HG03095 (cell line): ENCODE results near the gene ZIC1.

Experiments used
- ATAC-seq: cut with Tn5 transposase; IDR thresholded peaks from one replicate; pipeline ENCODE4 v1.9.1; 2021; ENCODE audit warnings: moderate library complexity; ENCODE audit not compliant: unreplicated experiment

ZIC1 gene

GRCh38 chr3:147408188-147409100 is 721 bp upstream of the ZIC1 start:
- ATAC-seq = no peak

- ATAC-seq = no peak
Measured at GRCh38 chr3:147410116-147410525, 956 bp downstream of the ZIC1 start.

GRCh38 chr3:147410526-147411237 is 1.5 kb downstream of the ZIC1 start:
- no peak for ATAC-seq

- no peak for ATAC-seq
Measured at GRCh38 chr3:147411238-147411814, 2.2 kb downstream of the ZIC1 start.

- ATAC-seq = no peak
Measured at GRCh38 chr3:147411815-147412241, 2.7 kb downstream of the ZIC1 start.

GRCh38 chr3:147412261-147412916 is 3.2 kb downstream of the ZIC1 start:
- ATAC-seq = no peak

GRCh38 chr3:147412917-147413685 is 3.9 kb downstream of the ZIC1 start:
- ATAC-seq = no peak

GRCh38 chr3:147413686-147414389 is 4.7 kb downstream of the ZIC1 start:
- no peak for ATAC-seq

GRCh38 chr3:147414390-147415138 is 5.4 kb downstream of the ZIC1 start:
- ATAC-seq = no peak

GRCh38 chr3:147415286-147415685 is 6.1 kb downstream of the ZIC1 start:
- ATAC-seq = no peak

GRCh38 chr3:147415874-147416273 is 6.7 kb downstream of the ZIC1 start:
- no peak for ATAC-seq

GRCh38 chr3:147416931-147417330 is 7.8 kb downstream of the ZIC1 start:
- ATAC-seq = no peak

GRCh38 chr3:147417551-147418295 is 8.6 kb downstream of the ZIC1 start:
- no peak for ATAC-seq

- no peak for ATAC-seq
Measured at GRCh38 chr3:147418371-147418781, 9.2 kb downstream of the ZIC1 start.

GRCh38 chr3:147418808-147419701 is 9.9 kb downstream of the ZIC1 start:
- no peak for ATAC-seq

GRCh38 chr3:147419781-147420224 is 10.6 kb downstream of the ZIC1 start:
- ATAC-seq = no peak
